Activated T-cell treated with anti-CD3 and anti-CD28 coated beads, Interleukin-2, amount 50 U/mL, for 1 hour (primary cell): ENCODE results near the gene ABCF2.

ENCODE experiments used
- DNase-seq: peaks from one replicate; pipeline ENCODE4 v3.0.0-alpha.2; 2020

ABCF2 gene

GRCh38 chr7:151226875-151227782 is at the start of gene ABCF2:
ABCF2 (minus strand) TSS chr7:151227205; CDS start chr7:151226458, 747 bp downstream.
- DNase-seq: peak; percentile 99

- DNase-seq: no peak
These were observed 49.0 kb upstream of the ABCF2 start for GRCh38 chr7:151275813-151276577.

- DNase-seq: no peak
These were observed 48.2 kb upstream of the ABCF2 start for GRCh38 chr7:151274936-151275812.

DNA sequence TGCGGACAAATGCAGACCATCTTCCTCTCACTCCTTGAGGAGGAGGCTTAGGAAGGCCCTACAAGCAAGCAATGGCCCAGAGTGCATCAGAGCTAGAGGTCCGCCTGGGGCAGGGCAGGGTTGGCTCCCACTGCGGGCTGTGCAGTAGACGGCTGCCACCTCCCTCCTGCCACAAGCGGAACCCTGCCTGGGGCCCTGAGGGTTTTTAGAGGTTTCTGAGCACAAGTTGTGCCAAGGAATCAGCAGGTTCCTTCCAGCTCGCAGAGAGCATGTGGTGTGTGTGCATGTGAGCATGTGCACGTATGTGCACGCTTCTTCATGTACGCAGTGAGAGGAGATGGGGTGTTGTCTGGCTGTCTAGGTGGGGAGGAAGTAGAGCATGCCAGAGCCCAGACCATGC is 47.4 kb upstream of the ABCF2 start:
- no peak for DNase-seq

DNA sequence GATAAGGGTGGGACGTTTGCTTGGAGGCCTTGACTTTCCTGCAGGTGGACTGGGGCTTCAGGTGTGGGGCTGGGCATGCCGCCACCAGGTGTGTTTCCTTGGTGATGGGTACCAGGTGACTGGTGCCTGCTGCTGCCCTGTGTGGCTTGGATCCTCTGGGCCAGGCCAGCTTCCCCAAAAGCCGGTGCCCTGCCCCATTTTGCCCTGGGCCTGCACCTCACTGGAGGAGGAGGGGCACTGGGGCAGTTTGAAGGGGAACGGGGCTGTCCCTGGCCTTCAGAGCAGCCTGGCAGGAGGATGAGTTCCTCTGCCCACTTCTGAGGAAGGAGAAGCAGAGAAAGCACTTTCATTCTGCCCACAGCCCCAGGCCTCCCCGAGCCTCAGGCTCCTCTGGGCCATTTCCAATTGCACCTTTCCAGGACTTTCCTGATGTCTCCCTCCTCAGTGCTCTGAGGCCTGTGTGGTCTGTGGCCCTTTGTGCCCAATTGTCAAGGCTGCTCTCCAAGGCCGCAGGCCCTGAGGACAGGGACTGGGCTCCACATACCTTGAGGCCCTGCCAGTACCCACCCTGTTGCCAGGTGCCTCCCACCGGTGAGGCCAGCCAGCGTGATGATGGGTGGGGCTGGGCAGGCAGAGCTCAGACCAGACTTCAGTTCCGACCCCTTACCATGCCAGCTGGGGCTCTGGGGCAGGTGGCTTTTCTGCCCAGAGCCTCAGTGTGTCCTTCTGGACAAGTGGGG is 46.8 kb upstream of the ABCF2 start:
- no peak for DNase-seq

DNA sequence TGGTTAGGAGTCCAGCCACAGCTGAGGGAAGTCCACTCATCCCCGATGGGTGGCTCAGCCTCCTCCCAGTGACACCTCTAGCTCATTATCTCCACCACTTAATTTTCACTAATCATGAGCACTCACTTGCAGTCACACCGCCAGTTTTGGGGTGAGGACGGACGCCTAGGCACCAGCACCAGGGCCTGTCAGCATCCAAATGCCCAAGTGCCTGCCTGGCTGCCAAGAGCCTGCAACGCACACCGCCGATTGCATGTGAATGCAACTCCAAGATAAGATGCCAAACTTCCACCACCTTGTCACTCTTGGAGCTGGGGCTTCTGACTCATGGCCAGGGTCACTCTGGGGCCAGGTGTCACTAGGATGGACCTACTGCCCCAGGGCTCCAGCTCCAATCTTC is 45.9 kb upstream of the ABCF2 start:
- DNase-seq: no peak

GRCh38 chr7:151272405-151272804 is 45.4 kb upstream of the ABCF2 start:
- DNase-seq: no peak

DNA sequence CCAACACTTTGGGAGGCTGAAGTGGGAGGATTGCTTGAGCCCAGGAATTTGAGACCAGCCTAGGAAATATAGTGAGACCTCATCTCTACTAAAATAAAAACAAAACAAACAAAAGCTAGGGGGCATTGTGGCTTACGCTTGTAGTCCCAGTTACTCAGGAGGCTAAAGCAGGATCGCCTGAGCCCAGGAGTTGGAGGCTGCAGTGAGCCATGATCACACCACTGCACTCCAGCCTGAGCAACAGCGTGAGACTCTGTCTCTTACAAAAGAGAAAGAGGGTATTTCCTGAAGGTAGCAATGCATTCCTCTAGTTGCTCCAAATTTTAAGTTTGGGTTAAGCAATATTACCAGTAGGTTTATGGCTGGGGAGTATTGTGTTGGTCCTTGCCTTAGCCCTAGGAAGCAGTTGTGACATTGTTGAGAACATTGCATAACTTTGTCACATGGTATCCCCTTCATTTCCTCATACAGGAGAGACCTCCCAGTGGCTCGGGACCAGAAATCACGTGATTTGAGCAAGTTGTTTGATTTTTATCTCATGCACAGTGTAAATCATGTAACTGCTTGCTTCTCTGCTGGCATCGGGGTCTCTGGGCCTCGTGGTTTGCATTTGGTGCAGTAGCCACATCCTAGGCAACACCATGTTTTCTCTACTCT is 44.8 kb upstream of the ABCF2 start:
- no peak for DNase-seq

- DNase-seq: no peak
These were observed 42.5 kb upstream of the ABCF2 start for GRCh38 chr7:151269511-151269910.

- no peak for DNase-seq
These were observed 38.4 kb upstream of the ABCF2 start for GRCh38 chr7:151265351-151265931.

- DNase-seq: no peak
These were observed 37.6 kb upstream of the ABCF2 start for GRCh38 chr7:151264615-151265014.

DNA sequence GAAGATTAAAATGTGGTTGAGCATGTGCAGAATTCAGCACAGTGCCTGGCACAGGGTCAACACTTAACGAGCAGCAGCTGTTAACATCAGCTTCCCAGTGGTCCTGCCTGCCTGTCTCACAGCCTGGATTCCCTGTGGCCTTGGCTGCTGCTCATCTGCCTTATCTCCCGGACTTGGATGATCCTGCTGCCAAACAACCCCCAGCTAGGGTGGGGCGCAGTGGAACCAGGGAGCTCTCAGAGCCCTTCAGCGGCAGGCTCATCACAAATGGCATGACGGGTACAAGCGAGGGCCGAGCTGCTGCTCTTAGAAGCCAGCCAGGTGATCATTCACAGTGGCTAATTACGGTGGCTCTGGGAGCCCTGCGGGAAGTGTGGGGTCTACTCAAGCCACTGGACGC is 34.5 kb upstream of the ABCF2 start:
- no peak for DNase-seq

DNA sequence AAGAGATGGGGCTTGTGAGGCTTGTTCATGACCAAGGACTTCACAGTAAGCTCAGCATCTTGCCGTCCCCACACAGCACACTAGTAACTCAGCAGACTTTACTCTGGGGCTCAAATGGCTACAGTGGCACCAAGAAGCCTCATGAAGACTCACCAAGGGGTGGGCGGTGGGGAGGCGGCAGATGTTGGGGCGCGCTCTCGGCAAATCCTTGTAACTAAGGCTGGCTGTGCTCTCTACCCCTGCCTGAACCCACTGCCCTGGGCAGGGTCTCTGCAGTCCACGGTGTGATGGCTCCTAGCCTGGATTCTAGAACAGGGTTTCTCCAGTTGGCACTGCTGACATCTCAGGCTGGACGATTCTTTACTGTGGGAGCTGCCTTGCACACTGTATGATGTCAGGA is 33.9 kb upstream of the ABCF2 start:
- no peak for DNase-seq

DNA sequence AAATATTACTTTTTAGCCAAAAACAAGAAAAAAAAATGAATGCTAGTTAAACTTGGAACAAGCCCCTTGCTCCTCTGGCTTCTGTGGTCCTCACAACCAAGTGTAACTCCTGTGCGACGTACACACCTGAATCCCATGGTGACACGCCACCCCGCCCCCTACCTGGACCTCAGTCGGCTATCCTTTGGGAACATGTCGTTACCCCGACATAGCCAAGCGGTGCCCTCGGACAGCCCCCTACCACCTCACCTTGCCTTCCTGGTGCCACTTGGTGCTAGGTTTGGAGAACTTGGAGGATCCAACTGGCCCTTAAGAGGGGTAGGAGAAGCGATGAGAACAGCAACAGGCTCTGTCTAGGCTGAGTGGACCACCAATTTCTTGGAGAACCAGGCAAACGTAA is 33.5 kb upstream of the ABCF2 start:
- DNase-seq: no peak

GRCh38 chr7:151257990-151258389 is 31.0 kb upstream of the ABCF2 start:
- DNase-seq: no peak

GRCh38 chr7:151256410-151257045 is 29.5 kb upstream of the ABCF2 start:
- DNase-seq: no peak

DNA sequence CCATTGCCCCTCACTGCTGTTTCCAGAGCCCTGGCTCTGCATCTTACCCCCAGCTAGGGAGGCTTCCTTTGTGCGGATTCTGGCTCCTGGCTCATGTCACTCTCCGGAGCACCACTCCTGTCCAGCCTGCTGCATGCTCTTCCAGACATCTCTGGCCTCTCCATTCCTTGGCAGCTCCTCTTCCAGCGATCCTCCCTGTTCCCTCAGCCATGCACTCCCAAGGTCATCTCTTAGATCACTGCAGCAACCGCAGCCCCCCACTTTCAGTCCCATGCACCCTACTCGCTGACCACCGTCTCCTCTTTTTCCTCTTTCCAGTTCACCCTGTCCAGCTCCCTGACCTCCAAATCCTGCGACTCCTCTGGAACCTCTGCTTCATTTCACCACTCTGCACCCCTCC is 28.4 kb upstream of the ABCF2 start:
- no peak for DNase-seq

- DNase-seq: no peak
These were observed 27.8 kb upstream of the ABCF2 start for GRCh38 chr7:151254851-151255250.

- DNase-seq: no peak
These were observed 27.3 kb upstream of the ABCF2 start for GRCh38 chr7:151254316-151254715.

- no peak for DNase-seq
These were observed 26.1 kb upstream of the ABCF2 start for GRCh38 chr7:151252961-151253711.
